ENCODE measurements around the gene QRICH1.

GRCh38 chr3:49057268-49057667 lies 36.6 kb downstream of the QRICH1 start:
- TF ChIP-seq CTCF (conservative IDR thresholded peaks at IDR 0.05): no peak
- TF ChIP-seq ZFX (IDR thresholded peaks at IDR 0.05): no peak

Data from C4-2B (cell line).